IMR-90 (cell line): Measurements from ENCODE around the gene TEKT1.
A peak's percentile ranks its signal among the peaks of the same experiment; 100 is the strongest.

Source experiments
- BHLHE40 ChIP-seq: fragments of 150-350 bp; IDR thresholded peaks from 2 replicates; pipeline ENCODE4 v1.6.1; 2016; ENCODE audit warnings: mild to moderate bottlenecking, low read depth, low read length
- CEBPB ChIP-seq: IDR thresholded peaks from 2 replicates; pipeline ENCODE4 v1.6.1; 2012; ENCODE audit warnings: low read depth, low read length, improper control_type of control experiment
- CHD1 ChIP-seq: IDR thresholded peaks from 2 replicates; pipeline ENCODE4 v1.6.1; 2012; ENCODE audit warnings: low read depth, low read length, improper control_type of control experiment
- CTCF ChIP-seq: conservative IDR thresholded peaks from 2 replicates; pipeline ENCODE4 v1.5.1; 2012; ENCODE audit warnings: mild to moderate bottlenecking, low read depth, low read length, improper control_type of control experiment
- ELK1 ChIP-seq: fragments of 150-350 bp; IDR thresholded peaks from 2 replicates; pipeline ENCODE4 v1.6.1; 2016; ENCODE audit warnings: low read depth, mild to moderate bottlenecking, low read length, moderate library complexity, borderline replicate concordance
- FOS ChIP-seq: fragments of 150-350 bp; IDR thresholded peaks from 2 replicates; pipeline ENCODE4 v1.6.1; 2016; ENCODE audit warnings: low read depth, low read length
- MAZ ChIP-seq: IDR thresholded peaks from 2 replicates; pipeline ENCODE4 v1.6.1; 2012; ENCODE audit warnings: low read depth, mild to moderate bottlenecking, low read length, improper control_type of control experiment, moderate library complexity, borderline replicate concordance
- POLR2A ChIP-seq: IDR thresholded peaks from 2 replicates; pipeline ENCODE4 v1.6.1; 2012; ENCODE audit warnings: mild to moderate bottlenecking, low read depth, low read length
- RAD21 ChIP-seq: IDR thresholded peaks from 2 replicates; pipeline ENCODE4 v1.6.1; 2012; ENCODE audit warnings: low read length, improper control_type of control experiment
- RCOR1 ChIP-seq: IDR thresholded peaks from 2 replicates; pipeline ENCODE4 v1.6.1; 2012; ENCODE audit warnings: mild to moderate bottlenecking, low read length, improper control_type of control experiment; ENCODE audit not compliant: insufficient replicate concordance
- RFX5 ChIP-seq: IDR thresholded peaks from 2 replicates; pipeline ENCODE4 v1.8.0; 2012; ENCODE audit warnings: low read depth, mild to moderate bottlenecking, low read length, moderate library complexity
- SMC3 ChIP-seq: fragments of 150-350 bp; IDR thresholded peaks from 2 replicates; pipeline ENCODE4 v1.6.1; 2016; ENCODE audit warnings: low read depth, mild to moderate bottlenecking, antibody characterized with exemption, low read length, moderate library complexity
- USF2 ChIP-seq: fragments of 150-350 bp; IDR thresholded peaks from 2 replicates; pipeline ENCODE4 v1.6.1; 2017; ENCODE audit warnings: mild to moderate bottlenecking, antibody characterized with exemption, low read length, low read depth

GRCh38 chr17:6749519-6749918 lies 82.0 kb downstream of the TEKT1 start:
- TF ChIP-seq RCOR1: no peak
- no peak for TF ChIP-seq POLR2A
- no peak for TF ChIP-seq ELK1
- peak; percentile 28 for TF ChIP-seq CTCF
- no peak for TF ChIP-seq CHD1
- no peak for TF ChIP-seq CEBPB
- TF ChIP-seq FOS: no peak
- no peak for TF ChIP-seq BHLHE40
- peak; percentile 26; the same call in 1 of the 2 replicates for TF ChIP-seq RAD21
- no peak for TF ChIP-seq RFX5
- TF ChIP-seq USF2: no peak
- no peak for TF ChIP-seq MAZ
- TF ChIP-seq SMC3: no peak
